Measurements from ENCODE around the gene MEF2B. TPM values are rescaled to one million over a fixed set of nuclear protein-coding genes. Genes with fewer than 3 reads are reported as not detected.

The MEF2B gene
- polyA plus RNA-seq, 1 experiment = 0.38 TPM

DNA sequence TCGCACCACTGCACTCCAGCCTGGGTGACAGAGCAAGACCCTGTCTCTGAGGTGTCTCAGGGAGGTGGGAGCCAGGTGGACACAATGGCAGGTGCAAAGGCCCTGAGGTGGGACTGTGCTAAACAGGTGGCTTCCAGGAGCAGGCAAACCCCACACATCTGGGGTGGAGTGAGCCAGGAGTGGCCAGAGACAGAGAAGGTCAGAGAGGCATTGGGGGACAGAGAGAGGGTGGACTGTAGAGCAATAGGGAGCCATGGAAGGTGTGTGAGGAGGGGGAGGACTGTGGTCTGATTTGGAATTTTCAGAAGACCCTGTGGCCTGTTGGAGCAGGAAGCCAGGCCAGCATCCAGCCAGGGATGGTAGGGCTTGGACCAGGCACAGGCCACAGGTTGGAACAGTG lies 4.7 kb downstream of the MEF2B start:
- Histone ChIP-seq H3K27me3 (ENCODE audit: control insufficient read depth, insufficient read depth, low read length) (no peaks in the 10 kb centered on the region), H3K27ac (ENCODE audit: low read depth, low read length) (no peak overlapping the region), H3K9me3 (ENCODE audit: control insufficient read depth, insufficient read depth, low read length) (no peaks in the 10 kb centered on the region; the same call in 1 of the 2 replicates), H3K4me3 (ENCODE audit: low read depth, low read length) (no peak overlapping the region)
- no peak for DNase-seq (ENCODE audit: low read depth, low spot score)
- POLR2A ChIA-PET = no interaction called here
- CTCF ChIA-PET = no interaction called here
- TF ChIP-seq, protein P1, sequence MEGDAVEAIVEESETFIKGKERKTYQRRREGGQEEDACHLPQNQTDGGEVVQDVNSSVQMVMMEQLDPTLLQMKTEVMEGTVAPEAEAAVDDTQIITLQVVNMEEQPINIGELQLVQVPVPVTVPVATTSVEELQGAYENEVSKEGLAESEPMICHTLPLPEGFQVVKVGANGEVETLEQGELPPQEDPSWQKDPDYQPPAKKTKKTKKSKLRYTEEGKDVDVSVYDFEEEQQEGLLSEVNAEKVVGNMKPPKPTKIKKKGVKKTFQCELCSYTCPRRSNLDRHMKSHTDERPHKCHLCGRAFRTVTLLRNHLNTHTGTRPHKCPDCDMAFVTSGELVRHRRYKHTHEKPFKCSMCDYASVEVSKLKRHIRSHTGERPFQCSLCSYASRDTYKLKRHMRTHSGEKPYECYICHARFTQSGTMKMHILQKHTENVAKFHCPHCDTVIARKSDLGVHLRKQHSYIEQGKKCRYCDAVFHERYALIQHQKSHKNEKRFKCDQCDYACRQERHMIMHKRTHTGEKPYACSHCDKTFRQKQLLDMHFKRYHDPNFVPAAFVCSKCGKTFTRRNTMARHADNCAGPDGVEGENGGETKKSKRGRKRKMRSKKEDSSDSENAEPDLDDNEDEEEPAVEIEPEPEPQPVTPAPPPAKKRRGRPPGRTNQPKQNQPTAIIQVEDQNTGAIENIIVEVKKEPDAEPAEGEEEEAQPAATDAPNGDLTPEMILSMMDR (IDR thresholded peaks at IDR 0.05; ENCODE audit: low read depth, low read length) = no peak

DNA sequence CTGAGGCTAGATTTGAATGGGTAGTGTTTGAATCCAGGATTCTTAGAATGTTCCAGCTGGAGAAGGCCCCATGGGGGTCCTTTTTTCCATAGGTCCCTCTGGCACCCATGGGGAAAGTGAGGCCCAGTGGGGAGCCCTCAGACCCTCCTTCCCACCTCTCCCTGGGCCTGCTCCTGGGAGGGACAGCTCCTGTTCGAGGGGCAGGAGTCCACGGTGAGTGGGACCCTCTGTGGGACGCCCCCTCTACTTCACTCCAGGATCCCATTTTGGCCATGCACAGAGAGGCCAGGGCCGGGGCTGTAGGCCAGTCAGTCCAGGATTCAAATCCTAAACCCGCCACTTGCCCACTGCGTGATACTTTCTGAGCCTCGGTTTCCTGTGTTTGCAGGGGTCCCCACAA lies 7.6 kb downstream of the MEF2B start:
- POLR2A ChIA-PET = no interaction called here
- no peaks in the 10 kb centered on the region for H3K9me3 ChIP-seq (ENCODE audit: control insufficient read depth, insufficient read depth, low read length)
- TF ChIP-seq, protein P1 (IDR thresholded peaks at IDR 0.05; ENCODE audit: low read depth, low read length) = no peak
- no peak overlapping the region for H3K4me3 ChIP-seq (ENCODE audit: low read depth, low read length)
- H3K27me3 ChIP-seq (ENCODE audit: control insufficient read depth, insufficient read depth, low read length) = no peaks in the 10 kb centered on the region
- CTCF ChIA-PET = no interaction called here
- DNase-seq (ENCODE audit: low read depth, low spot score) = no peak
- no peak overlapping the region for H3K27ac ChIP-seq (ENCODE audit: low read depth, low read length)

DNA sequence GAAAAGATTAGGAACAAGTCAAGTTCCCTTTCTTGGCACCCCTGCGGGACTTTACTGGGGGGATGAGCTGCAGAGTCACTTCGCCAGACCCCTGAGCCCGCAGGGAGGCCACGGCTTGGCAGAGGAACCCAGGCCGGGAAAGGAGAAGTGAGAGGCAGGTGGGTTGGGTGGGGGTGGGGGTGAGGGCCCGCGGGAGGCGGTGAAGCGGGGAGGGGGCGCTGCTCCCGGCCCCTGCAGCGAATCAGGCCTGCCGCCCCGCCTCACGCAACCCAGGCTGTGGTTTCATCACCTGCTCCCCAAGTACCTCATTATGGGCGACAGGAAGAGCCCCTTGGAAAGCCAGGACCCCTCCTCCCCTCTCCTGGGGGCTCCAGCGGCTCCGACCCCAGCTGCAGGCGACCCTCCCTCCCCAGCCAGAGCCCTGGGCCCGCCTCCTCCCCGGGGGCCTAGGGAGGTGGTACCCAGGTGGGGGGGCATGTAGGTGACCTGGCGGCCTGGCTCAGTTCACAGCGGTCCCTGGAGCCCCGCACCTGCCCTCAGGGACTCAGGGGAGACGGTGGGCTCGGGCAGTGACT lies 9.5 kb downstream of the MEF2B start:
- Histone ChIP-seq H3K9me3 (ENCODE audit: control insufficient read depth, insufficient read depth, low read length) (peaks cover 7% of the 10 kb centered on the region), H3K4me3 (ENCODE audit: low read depth, low read length) (no peak overlapping the region), H3K27me3 (ENCODE audit: control insufficient read depth, insufficient read depth, low read length) (no peaks in the 10 kb centered on the region), H3K27ac (ENCODE audit: low read depth, low read length) (no peak overlapping the region)
- TF ChIP-seq, protein P1 (IDR thresholded peaks at IDR 0.05; ENCODE audit: low read depth, low read length) = no peak
- ChIA-PET CTCF (interaction anchor here (7.1 kb wide), 1 partner anchor 14 kb away, joined by 56 read pairs; no protein-coding TSS in a partner anchor), POLR2A (interaction anchor here (0.7 kb wide), 1 partner anchor 31 kb away, joined by 5 read pairs; the partner anchor contains the start of genes BORCS8 and RFXANK)
- no peak for DNase-seq (ENCODE audit: low read depth, low spot score)

DNA sequence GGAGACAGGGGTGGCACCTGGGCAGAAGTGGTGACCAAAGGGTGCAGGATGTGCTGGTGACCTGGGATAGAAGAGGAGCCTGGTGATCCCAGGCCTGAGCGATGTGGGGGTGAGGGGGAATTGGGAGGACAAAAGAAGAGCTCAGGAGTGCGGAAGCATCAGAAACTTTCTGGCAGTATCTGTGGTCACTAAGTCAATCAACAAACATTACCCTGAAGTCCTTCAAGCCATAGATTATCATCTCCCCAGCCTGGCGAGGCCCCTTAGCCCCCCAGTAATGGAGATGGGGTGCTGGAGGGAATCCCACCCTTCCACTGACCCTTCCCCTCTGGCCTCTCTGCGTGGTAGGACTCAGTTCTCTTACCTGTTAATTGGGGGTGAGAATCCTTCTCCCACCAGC lies 10.5 kb downstream of the MEF2B start:
- Histone ChIP-seq H3K4me3 (ENCODE audit: low read depth, low read length) (no peak overlapping the region), H3K9me3 (ENCODE audit: control insufficient read depth, insufficient read depth, low read length) (peaks cover 8% of the 10 kb centered on the region), H3K27me3 (ENCODE audit: control insufficient read depth, insufficient read depth, low read length) (no peaks in the 10 kb centered on the region), H3K27ac (ENCODE audit: low read depth, low read length) (no peak overlapping the region)
- no peak for DNase-seq (ENCODE audit: low read depth, low spot score)
- TF ChIP-seq, protein P1 (IDR thresholded peaks at IDR 0.05; ENCODE audit: low read depth, low read length) = no peak
- ChIA-PET CTCF (interaction anchor here (0.6 to 7.1 kb wide), 4 partner anchors 13 to 183 kb away, joined by 4 to 56 read pairs (median 20); no protein-coding TSS in a partner anchor), POLR2A (interaction anchor here (0.7 kb wide), 1 partner anchor 32 kb away, joined by 5 read pairs; the partner anchor contains the start of genes BORCS8 and RFXANK)

DNA sequence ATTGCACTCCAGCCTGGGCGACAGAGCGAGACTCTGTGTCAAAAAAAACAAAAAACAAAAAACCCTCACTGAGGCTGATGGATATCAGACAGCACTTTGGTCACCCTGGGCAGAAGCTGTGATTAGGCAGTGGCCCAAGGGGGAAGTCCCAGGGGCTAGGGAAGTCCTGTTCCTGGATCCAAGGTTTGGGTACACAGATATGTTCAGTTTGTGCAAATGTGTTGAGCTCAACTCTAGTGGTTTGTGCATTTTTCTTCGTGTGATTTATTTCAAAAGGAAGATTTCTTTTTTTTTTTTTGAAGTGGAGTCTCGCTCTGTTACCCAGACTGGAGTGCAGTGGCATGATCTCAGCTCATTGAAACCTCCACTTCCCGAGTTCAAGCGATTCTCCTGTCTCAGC lies 12.3 kb downstream of the MEF2B start:
- POLR2A ChIA-PET = interaction anchor here (0.7 kb wide), 1 partner anchor 371 kb away, joined by 4 read pairs; no protein-coding TSS in a partner anchor
- no peak overlapping the region for H3K4me3 ChIP-seq (ENCODE audit: low read depth, low read length)
- TF ChIP-seq, protein P1 (IDR thresholded peaks at IDR 0.05; ENCODE audit: low read depth, low read length) = no peak
- peaks cover 8% of the 10 kb centered on the region for H3K9me3 ChIP-seq (ENCODE audit: control insufficient read depth, insufficient read depth, low read length)
- DNase-seq (ENCODE audit: low read depth, low spot score) = no peak
- no peak overlapping the region for H3K27ac ChIP-seq (ENCODE audit: low read depth, low read length)
- no peaks in the 10 kb centered on the region for H3K27me3 ChIP-seq (ENCODE audit: control insufficient read depth, insufficient read depth, low read length)
- CTCF ChIA-PET = interaction anchor here (5.5 to 7.1 kb wide), 2 partner anchors 11 to 17 kb away, joined by 35 to 56 read pairs; no protein-coding TSS in a partner anchor
